ENCODE results near the gene CYP2J2.
"Not testable (repeated sequence)": the region's sequence is repeated elsewhere in the genome, so short reads cannot be mapped to it uniquely, and the experiment has no call there.

- TF ChIP-seq CTCF (conservative IDR thresholded peaks at IDR 0.05; ENCODE audit: low read length); EZH2phosphoT487 (IDR thresholded peaks at IDR 0.05; ENCODE audit: borderline replicate concordance, low read depth, low read length): not testable (repeated sequence)
Measured at GRCh38 chr1:59968746-59969145, 42.2 kb upstream of the CYP2J2 start.

Measured in OCI-LY7 (cell line).